SKM-1 (cell line): ENCODE measurements around the gene DIAPH3.

ENCODE experiments used
- DNase-seq: peaks from one replicate; lab custom pipeline; 2025; ENCODE audit not compliant: unreplicated experiment; lab: John Stamatoyannopoulos, UW

Gene DIAPH3

GRCh38 chr13:59738921-59739320, 424.8 kb downstream of the DIAPH3 start:
- DNase-seq: no peak

- no peak for DNase-seq
Observed at GRCh38 chr13:59734393-59734792, 429.3 kb downstream of the DIAPH3 start.

GRCh38 chr13:59733744-59734143, 430.0 kb downstream of the DIAPH3 start:
- DNase-seq: no peak

GRCh38 chr13:59730026-59730425, 433.7 kb downstream of the DIAPH3 start:
- DNase-seq: no peak

- no peak for DNase-seq
Observed at GRCh38 chr13:59728896-59729545, 434.7 kb downstream of the DIAPH3 start.

- no peak for DNase-seq
Observed at GRCh38 chr13:59721926-59722910, 441.5 kb downstream of the DIAPH3 start.

- DNase-seq: no peak
Observed at GRCh38 chr13:59715611-59716010, 448.1 kb downstream of the DIAPH3 start.

GRCh38 chr13:59710996-59711701, 452.6 kb downstream of the DIAPH3 start:
- DNase-seq: no peak

GRCh38 chr13:59710416-59710815, 453.3 kb downstream of the DIAPH3 start:
- no peak for DNase-seq

- DNase-seq: no peak
Observed at GRCh38 chr13:59706101-59706976, 457.4 kb downstream of the DIAPH3 start.

- DNase-seq: no peak
Observed at GRCh38 chr13:59702269-59702668, 461.5 kb downstream of the DIAPH3 start.

GRCh38 chr13:59701261-59701660, 462.5 kb downstream of the DIAPH3 start:
- DNase-seq: no peak

GRCh38 chr13:59700281-59700680, 463.4 kb downstream of the DIAPH3 start:
- no peak for DNase-seq

GRCh38 chr13:59696271-59696670, 467.5 kb downstream of the DIAPH3 start:
- DNase-seq: no peak

GRCh38 chr13:59691501-59692066, 472.1 kb downstream of the DIAPH3 start:
- no peak for DNase-seq

- DNase-seq: no peak
Observed at GRCh38 chr13:59690857-59691500, 472.7 kb downstream of the DIAPH3 start.

GRCh38 chr13:59689057-59689456, 474.7 kb downstream of the DIAPH3 start:
- DNase-seq: no peak

GRCh38 chr13:59686798-59687394, 476.8 kb downstream of the DIAPH3 start:
- no peak for DNase-seq

- DNase-seq: no peak
Observed at GRCh38 chr13:59684105-59684504, 479.6 kb downstream of the DIAPH3 start.
